Measurements from ENCODE around the gene HSPA5. TPM values are rescaled to one million over a fixed set of nuclear protein-coding genes. Genes with fewer than 3 reads are reported as not detected.
"Not testable (repeated sequence)": the region's sequence is repeated elsewhere in the genome, so short reads cannot be mapped to it uniquely, and the experiment has no call there.

The HSPA5 gene
- total RNA-seq, 2 donors from 2014 or later = 245 to 487 TPM

- H3K36me3 ChIP-seq (ENCODE audit: control insufficient read depth, insufficient read depth, low read length) = peaks cover 67% of the 10 kb centered on the region
- H3K36me3 Mint-ChIP-seq (ENCODE audit: low read depth) = peaks cover 67% of the 10 kb centered on the region
These were observed 2.8 kb downstream of the HSPA5 start for GRCh38 chr9:125238127-125238914.

DNA sequence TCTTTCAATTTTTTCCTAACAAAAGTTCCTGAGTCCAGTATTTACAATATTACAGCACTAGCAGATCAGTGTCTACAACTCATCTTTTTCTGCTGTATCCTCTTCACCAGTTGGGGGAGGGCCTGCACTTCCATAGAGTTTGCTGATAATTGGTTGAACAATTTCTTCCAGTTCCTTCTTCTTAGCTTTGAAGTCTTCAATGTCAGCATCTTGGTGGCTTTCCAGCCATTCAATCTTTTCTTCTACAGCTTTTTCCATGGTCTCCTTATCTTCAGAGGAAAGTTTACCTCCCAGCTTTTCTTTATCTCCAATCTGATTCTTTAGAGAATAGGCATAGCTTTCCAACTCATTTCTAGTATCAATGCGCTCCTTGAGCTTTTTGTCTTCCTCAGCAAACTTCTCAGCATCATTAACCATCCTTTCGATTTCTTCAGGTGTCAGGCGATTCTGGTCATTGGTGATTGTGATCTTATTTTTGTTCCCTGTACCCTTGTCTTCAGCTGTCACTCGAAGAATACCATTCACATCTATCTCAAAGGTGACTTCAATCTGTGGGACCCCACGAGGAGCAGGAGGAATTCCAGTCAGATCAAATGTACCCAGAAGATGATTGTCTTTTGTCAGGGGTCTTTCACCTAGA is 4.5 kb downstream of the HSPA5 start:
- H3K9me3 Mint-ChIP-seq; H3K4me1 ChIP-seq (ENCODE audit: control insufficient read depth, insufficient read depth, low read length); H3K27me3 Mint-ChIP-seq (ENCODE audit: insufficient read depth); DNase-seq; H3K27ac ChIP-seq (ENCODE audit: low read depth, low read length); H3K27me3 ChIP-seq (ENCODE audit: control insufficient read depth, insufficient read depth, low read length, poor library complexity, severe bottlenecking); H3K9me3 ChIP-seq (ENCODE audit: control insufficient read depth, low read length); H3K9ac ChIP-seq (ENCODE audit: extremely low read depth, low read length, poor library complexity, severe bottlenecking): not testable (repeated sequence)
- peaks cover 73% of the 10 kb centered on the region for H3K36me3 Mint-ChIP-seq (ENCODE audit: low read depth)
- peaks cover 67% of the 10 kb centered on the region for H3K36me3 ChIP-seq (ENCODE audit: control insufficient read depth, insufficient read depth, low read length)
- peak overlapping the region; percentile 95 for H3K4me3 Mint-ChIP-seq
- peaks cover 42% of the 10 kb centered on the region for H3K4me1 Mint-ChIP-seq
- 65% methylated on average over 4 of the region's 5 CpGs; no CpG with 5 or more reads in 1 of the 2 experiments for WGBS, 2 experiments (ENCODE audit: insufficient coverage in 1 of 2, insufficient read length in 1 of 2)
- H3K4me3 ChIP-seq (ENCODE audit: low read length) = peak overlapping the region; percentile 99
- H3K27ac Mint-ChIP-seq = peak overlapping the region; percentile 54

More at GRCh38 chr9:125238127-125238914, 2.8 kb downstream of the HSPA5 start:
- Mint-ChIP-seq H3K27me3 (ENCODE audit: insufficient read depth) (no peaks in the 10 kb centered on the region), H3K4me3 (peak overlapping the region; percentile 95), H3K27ac (peak overlapping the region; percentile 11), H3K9me3 (no peaks in the 10 kb centered on the region), H3K4me1 (peaks cover 48% of the 10 kb centered on the region)
- Histone ChIP-seq H3K4me3 (ENCODE audit: low read length) (peak overlapping the region; percentile 99), H3K27ac (ENCODE audit: low read depth, low read length) (no peak overlapping the region), H3K9ac (ENCODE audit: extremely low read depth, low read length, poor library complexity, severe bottlenecking) (peak overlapping the region; percentile 99), H3K9me3 (ENCODE audit: control insufficient read depth, low read length) (no peaks in the 10 kb centered on the region), H3K4me1 (ENCODE audit: control insufficient read depth, insufficient read depth, low read length) (no peaks in the 10 kb centered on the region), H3K27me3 (ENCODE audit: control insufficient read depth, insufficient read depth, low read length, poor library complexity, severe bottlenecking) (no peaks in the 10 kb centered on the region)
- TF ChIP-seq, protein P1, sequence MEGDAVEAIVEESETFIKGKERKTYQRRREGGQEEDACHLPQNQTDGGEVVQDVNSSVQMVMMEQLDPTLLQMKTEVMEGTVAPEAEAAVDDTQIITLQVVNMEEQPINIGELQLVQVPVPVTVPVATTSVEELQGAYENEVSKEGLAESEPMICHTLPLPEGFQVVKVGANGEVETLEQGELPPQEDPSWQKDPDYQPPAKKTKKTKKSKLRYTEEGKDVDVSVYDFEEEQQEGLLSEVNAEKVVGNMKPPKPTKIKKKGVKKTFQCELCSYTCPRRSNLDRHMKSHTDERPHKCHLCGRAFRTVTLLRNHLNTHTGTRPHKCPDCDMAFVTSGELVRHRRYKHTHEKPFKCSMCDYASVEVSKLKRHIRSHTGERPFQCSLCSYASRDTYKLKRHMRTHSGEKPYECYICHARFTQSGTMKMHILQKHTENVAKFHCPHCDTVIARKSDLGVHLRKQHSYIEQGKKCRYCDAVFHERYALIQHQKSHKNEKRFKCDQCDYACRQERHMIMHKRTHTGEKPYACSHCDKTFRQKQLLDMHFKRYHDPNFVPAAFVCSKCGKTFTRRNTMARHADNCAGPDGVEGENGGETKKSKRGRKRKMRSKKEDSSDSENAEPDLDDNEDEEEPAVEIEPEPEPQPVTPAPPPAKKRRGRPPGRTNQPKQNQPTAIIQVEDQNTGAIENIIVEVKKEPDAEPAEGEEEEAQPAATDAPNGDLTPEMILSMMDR (conservative IDR thresholded peaks at IDR 0.05) = no peak
- DNase-seq = no peak
- 93 to 96% methylated on average over 5 to 7 of the region's 7 CpGs for WGBS, 2 experiments (ENCODE audit: insufficient coverage in 1 of 2, insufficient read length in 1 of 2)

DNA sequence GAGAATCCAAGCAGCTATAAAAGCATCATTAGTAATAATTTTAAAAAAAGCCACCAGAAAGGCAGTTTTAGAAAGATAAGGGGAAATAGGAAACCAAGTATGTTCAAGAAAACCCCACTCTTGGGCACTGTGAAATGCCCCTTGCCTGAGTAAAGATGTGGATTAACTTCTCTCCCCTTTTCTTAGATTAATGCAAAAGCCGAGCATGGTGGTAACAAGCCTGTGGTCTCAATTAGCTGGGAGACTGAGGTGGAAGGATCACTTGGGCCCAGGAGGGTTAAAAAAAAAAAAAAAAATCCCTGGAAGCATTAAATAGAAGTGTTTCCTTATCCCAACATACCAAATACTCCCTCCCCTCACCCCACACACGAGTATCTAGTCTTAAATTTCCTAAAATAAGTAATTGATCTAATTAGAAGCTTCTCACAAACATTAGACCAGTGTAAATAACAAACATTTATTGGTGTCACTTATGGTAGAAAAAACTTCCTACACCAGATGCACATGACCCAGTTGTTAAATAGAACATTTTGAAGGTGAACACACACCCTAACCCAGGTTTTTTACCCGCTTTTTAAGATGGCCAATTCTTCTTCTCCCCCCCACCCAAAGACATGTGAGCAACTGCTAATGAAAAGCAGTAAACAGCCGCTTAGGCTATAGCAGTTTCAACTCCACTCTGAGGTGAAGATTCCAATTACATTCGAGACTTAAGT is 5.2 kb downstream of the HSPA5 start:
- DNase-seq = no peak
- Mint-ChIP-seq H3K4me3 (peak overlapping the region; percentile 95), H3K9me3 (no peaks in the 10 kb centered on the region), H3K36me3 (ENCODE audit: low read depth) (peaks cover 72% of the 10 kb centered on the region), H3K27ac (peak overlapping the region; percentile 54), H3K4me1 (peaks cover 42% of the 10 kb centered on the region), H3K27me3 (ENCODE audit: insufficient read depth) (no peaks in the 10 kb centered on the region)
- H3K4me1 ChIP-seq (ENCODE audit: control insufficient read depth, insufficient read depth, low read length) = no peaks in the 10 kb centered on the region
- WGBS, 2 experiments (ENCODE audit: insufficient coverage in 1 of 2, insufficient read length in 1 of 2) = 87 to 97% methylated on average over 3 to 4 of the region's 5 CpGs
- TF ChIP-seq, protein P1 (conservative IDR thresholded peaks at IDR 0.05) = no peak
- H3K27ac ChIP-seq (ENCODE audit: low read depth, low read length) = no peak overlapping the region
- H3K4me3 ChIP-seq (ENCODE audit: low read length) = peak overlapping the region; percentile 99
- no peaks in the 10 kb centered on the region for H3K9me3 ChIP-seq (ENCODE audit: control insufficient read depth, low read length)
- no peak overlapping the region for H3K9ac ChIP-seq (ENCODE audit: extremely low read depth, low read length, poor library complexity, severe bottlenecking)
- peaks cover 67% of the 10 kb centered on the region for H3K36me3 ChIP-seq (ENCODE audit: control insufficient read depth, insufficient read depth, low read length)
- no peaks in the 10 kb centered on the region for H3K27me3 ChIP-seq (ENCODE audit: control insufficient read depth, insufficient read depth, low read length, poor library complexity, severe bottlenecking)

GRCh38 chr9:125234099-125234498 is 7.0 kb downstream of the HSPA5 start:
- H3K9me3 ChIP-seq (ENCODE audit: control insufficient read depth, low read length); H3K27ac Mint-ChIP-seq; H3K9ac ChIP-seq (ENCODE audit: extremely low read depth, low read length, poor library complexity, severe bottlenecking); H3K4me1 ChIP-seq (ENCODE audit: control insufficient read depth, insufficient read depth, low read length); H3K4me3 Mint-ChIP-seq; H3K9me3 Mint-ChIP-seq; H3K4me3 ChIP-seq (ENCODE audit: low read length); H3K27ac ChIP-seq (ENCODE audit: low read depth, low read length); DNase-seq; H3K27me3 ChIP-seq (ENCODE audit: control insufficient read depth, insufficient read depth, low read length, poor library complexity, severe bottlenecking); H3K27me3 Mint-ChIP-seq (ENCODE audit: insufficient read depth): not testable (repeated sequence)
- peaks cover 39% of the 10 kb centered on the region for H3K4me1 Mint-ChIP-seq
- WGBS, 2 experiments (ENCODE audit: insufficient coverage in 1 of 2, insufficient read length in 1 of 2) = 94 to 95% methylated on average over 4 to 7 of the region's 8 CpGs
- H3K36me3 ChIP-seq (ENCODE audit: control insufficient read depth, insufficient read depth, low read length) = peaks cover 58% of the 10 kb centered on the region
- H3K36me3 Mint-ChIP-seq (ENCODE audit: low read depth) = peaks cover 62% of the 10 kb centered on the region

Data from endodermal cell (in vitro differentiated cells).